ENCODE data around the gene MKKS. TPM values are rescaled to one million over a fixed set of nuclear protein-coding genes. Genes with fewer than 3 reads are reported as not detected.

MKKS gene
- total and polyA plus RNA-seq, 2 experiments from 2014 or later, result 15.0 to 17.4 TPM

GRCh38 chr20:10387686-10388085 lies 46.3 kb downstream of the MKKS start:
- Histone ChIP-seq H3K9me3 (ENCODE audit: low read depth) (no peaks in the 10 kb centered on the region), H3K79me2 (no peaks in the 10 kb centered on the region), H2AFZ (no peak overlapping the region), H3K4me2 (no peak overlapping the region), H3K9me2 (replicated peaks; ENCODE audit: insufficient read depth) (no peaks in the 10 kb centered on the region), H4K20me1 (ENCODE audit: insufficient read depth, poor library complexity, severe bottlenecking) (no peaks in the 10 kb centered on the region), H3K27ac (no peak overlapping the region), H3K4me3 (no peak overlapping the region), H3K27me3 (no peaks in the 10 kb centered on the region), H3K4me1 (ENCODE audit: insufficient read depth) (peaks cover 6% of the 10 kb centered on the region), H3K36me3 (replicated peaks; ENCODE audit: insufficient read depth, low read depth) (no peaks in the 10 kb centered on the region)
- TF ChIP-seq EZH2phosphoT487 (IDR thresholded peaks at IDR 0.05; ENCODE audit: low read depth, severe bottlenecking, unreplicated experiment), result no peak
- no peak for TF ChIP-seq EZH2 (IDR thresholded peaks at IDR 0.05; ENCODE audit: borderline replicate concordance)
- TF ChIP-seq CTCF (IDR thresholded peaks at IDR 0.05; ENCODE audit: poor library complexity), result no peak
- WGBS (ENCODE audit: low lambda C conversion rate, missing lambda C conversion rate), result 82% methylated on average over 4 of the region's 4 CpGs
- no peak for DNase-seq (ENCODE audit: low spot score)

- H3K9me2 ChIP-seq (replicated peaks; ENCODE audit: insufficient read depth), result no peaks in the 10 kb centered on the region
- H3K4me1 ChIP-seq (ENCODE audit: insufficient read depth), result peaks cover 6% of the 10 kb centered on the region
- TF ChIP-seq CTCF (IDR thresholded peaks at IDR 0.05; ENCODE audit: poor library complexity), result no peak
- no peak for TF ChIP-seq EZH2phosphoT487 (IDR thresholded peaks at IDR 0.05; ENCODE audit: low read depth, severe bottlenecking, unreplicated experiment)
- TF ChIP-seq EZH2 (IDR thresholded peaks at IDR 0.05; ENCODE audit: borderline replicate concordance), result no peak
- H3K9me3 ChIP-seq (ENCODE audit: low read depth), result no peaks in the 10 kb centered on the region
- H4K20me1 ChIP-seq (ENCODE audit: insufficient read depth, poor library complexity, severe bottlenecking), result no peaks in the 10 kb centered on the region
- no peaks in the 10 kb centered on the region for H3K27me3 ChIP-seq
- H3K79me2 ChIP-seq, result no peaks in the 10 kb centered on the region
- no peak overlapping the region for H3K27ac ChIP-seq
- no peak overlapping the region for H3K4me3 ChIP-seq
- no peak overlapping the region for H3K4me2 ChIP-seq
- WGBS (ENCODE audit: low lambda C conversion rate, missing lambda C conversion rate), result 59% methylated on average over 4 of the region's 4 CpGs
- no peak overlapping the region for H2AFZ ChIP-seq
- DNase-seq (ENCODE audit: low spot score), result no peak
- H3K36me3 ChIP-seq (replicated peaks; ENCODE audit: insufficient read depth, low read depth), result no peaks in the 10 kb centered on the region
Observed at GRCh38 chr20:10385850-10386544, 48.0 kb downstream of the MKKS start.

DNA sequence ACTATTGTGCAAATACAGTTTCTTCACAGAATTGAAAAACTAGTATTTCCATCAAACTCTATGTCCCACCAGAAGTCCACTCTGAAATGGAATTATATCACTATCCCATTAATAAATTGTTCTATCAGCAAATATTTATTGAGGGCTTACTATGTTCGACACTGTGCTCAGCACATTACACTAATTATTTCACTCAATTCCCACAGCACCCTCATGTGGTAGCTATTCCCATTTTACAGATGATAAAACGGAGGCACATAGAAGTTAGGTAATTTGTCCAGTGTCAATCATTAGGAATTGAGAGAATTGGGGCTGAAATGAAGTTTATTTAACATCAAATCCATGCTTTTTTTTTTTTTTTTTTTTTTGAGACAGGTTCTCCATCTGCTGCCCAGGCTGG lies 52.5 kb downstream of the MKKS start:
- H4K20me1 ChIP-seq (ENCODE audit: insufficient read depth, poor library complexity, severe bottlenecking), result no peaks in the 10 kb centered on the region
- no peaks in the 10 kb centered on the region for H3K9me2 ChIP-seq (replicated peaks; ENCODE audit: insufficient read depth)
- 85% methylated on average over 2 of the region's 2 CpGs for WGBS (ENCODE audit: low lambda C conversion rate, missing lambda C conversion rate)
- no peak overlapping the region for H3K4me2 ChIP-seq
- H3K36me3 ChIP-seq (replicated peaks; ENCODE audit: insufficient read depth, low read depth), result no peaks in the 10 kb centered on the region
- H2AFZ ChIP-seq, result no peak overlapping the region
- no peaks in the 10 kb centered on the region for H3K27me3 ChIP-seq
- no peak overlapping the region for H3K27ac ChIP-seq
- no peaks in the 10 kb centered on the region for H3K79me2 ChIP-seq
- no peak overlapping the region for H3K4me3 ChIP-seq
- TF ChIP-seq EZH2phosphoT487 (IDR thresholded peaks at IDR 0.05; ENCODE audit: low read depth, severe bottlenecking, unreplicated experiment) (no peak), CTCF (IDR thresholded peaks at IDR 0.05; ENCODE audit: poor library complexity) (peak; percentile 6)
- H3K9me3 ChIP-seq (ENCODE audit: low read depth), result no peaks in the 10 kb centered on the region
- no peak for DNase-seq (ENCODE audit: low spot score)
- peaks cover 6% of the 10 kb centered on the region for H3K4me1 ChIP-seq (ENCODE audit: insufficient read depth)

All from hepatocyte (in vitro differentiated cells).